ENCODE data around the gene CCDC54. TPM values are rescaled to one million over a fixed set of nuclear protein-coding genes. Genes with fewer than 3 reads are reported as not detected.

The CCDC54 gene
- total RNA-seq, 6 experiments from 2014 or later, result not detected

- no peaks in the 10 kb centered on the region for H3K36me3 Mint-ChIP-seq (ENCODE audit: low read depth)
- H3K27me3 Mint-ChIP-seq (ENCODE audit: insufficient read depth), result no peaks in the 10 kb centered on the region
- no peak for TF ChIP-seq CTCF (IDR thresholded peaks at IDR 0.05)
- no peak overlapping the region for H3K4me3 Mint-ChIP-seq
- no peaks in the 10 kb centered on the region for H3K9me3 Mint-ChIP-seq
- H3K27ac Mint-ChIP-seq, result no peak overlapping the region
- no peak for DNase-seq
- H3K4me1 Mint-ChIP-seq (ENCODE audit: low read depth), result peaks cover 44% of the 10 kb centered on the region
Observed at GRCh38 chr3:107416138-107416537, 38.9 kb downstream of the CCDC54 start.

- Mint-ChIP-seq H3K27me3 (ENCODE audit: insufficient read depth) (peaks cover 1% of the 10 kb centered on the region; the same call in 1 of the 2 replicates), H3K4me3 (no peak overlapping the region), H3K27ac (peak overlapping the region; percentile 15; the same call in 1 of the 2 replicates), H3K4me1 (ENCODE audit: low read depth) (peaks cover 44% of the 10 kb centered on the region), H3K9me3 (no peaks in the 10 kb centered on the region), H3K36me3 (ENCODE audit: low read depth) (no peaks in the 10 kb centered on the region)
- no peak for DNase-seq
- no peak for TF ChIP-seq CTCF (IDR thresholded peaks at IDR 0.05)
Observed at GRCh38 chr3:107416886-107417285, 39.6 kb downstream of the CCDC54 start.

GRCh38 chr3:107421170-107421792, 44.0 kb downstream of the CCDC54 start:
- H3K36me3 Mint-ChIP-seq (ENCODE audit: low read depth), result no peaks in the 10 kb centered on the region

DNA sequence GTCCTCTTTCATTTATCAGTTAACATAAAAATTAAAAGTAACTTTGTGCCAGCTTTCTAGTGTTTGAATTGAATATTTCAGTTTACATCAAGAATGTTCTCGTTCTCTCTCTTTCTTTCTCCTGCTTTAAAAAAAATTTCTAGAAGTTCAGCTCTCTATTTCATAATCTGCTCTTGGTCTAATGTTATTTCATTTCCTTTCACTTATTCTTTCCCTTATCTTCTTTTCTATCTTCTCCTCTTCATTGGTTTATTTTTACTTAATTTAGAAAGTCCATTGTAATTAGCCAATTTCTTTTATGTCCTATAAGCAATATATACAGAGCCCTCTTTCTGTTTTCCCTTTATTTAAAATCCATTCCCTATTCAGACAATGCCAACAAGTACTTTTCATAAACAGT, 44.6 kb downstream of the CCDC54 start:
- no peaks in the 10 kb centered on the region for H3K36me3 Mint-ChIP-seq (ENCODE audit: low read depth)
- H3K27ac Mint-ChIP-seq, result no peak overlapping the region
- peaks cover 26% of the 10 kb centered on the region for H3K4me1 Mint-ChIP-seq (ENCODE audit: low read depth)
- peaks cover 3% of the 10 kb centered on the region; the same call in 1 of the 2 replicates for H3K27me3 Mint-ChIP-seq (ENCODE audit: insufficient read depth)
- TF ChIP-seq CTCF (IDR thresholded peaks at IDR 0.05), result no peak
- H3K9me3 Mint-ChIP-seq, result no peaks in the 10 kb centered on the region
- H3K4me3 Mint-ChIP-seq, result no peak overlapping the region; the same call in 1 of the 2 replicates
- DNase-seq, result no peak

More at GRCh38 chr3:107421170-107421792, 44.0 kb downstream of the CCDC54 start:
- peak; percentile 93 for TF ChIP-seq CTCF (IDR thresholded peaks at IDR 0.05)
- no peak overlapping the region for H3K27ac Mint-ChIP-seq
- peaks cover 32% of the 10 kb centered on the region for H3K4me1 Mint-ChIP-seq (ENCODE audit: low read depth)
- DNase-seq, result peak; percentile 55
- H3K4me3 Mint-ChIP-seq, result peak overlapping the region; percentile 88
- peaks cover 3% of the 10 kb centered on the region; the same call in 1 of the 2 replicates for H3K27me3 Mint-ChIP-seq (ENCODE audit: insufficient read depth)
- H3K9me3 Mint-ChIP-seq, result no peaks in the 10 kb centered on the region

- no peak for DNase-seq
- Mint-ChIP-seq H3K4me1 (ENCODE audit: low read depth) (peaks cover 31% of the 10 kb centered on the region), H3K9me3 (no peaks in the 10 kb centered on the region), H3K27ac (no peak overlapping the region), H3K27me3 (ENCODE audit: insufficient read depth) (peaks cover 3% of the 10 kb centered on the region; the same call in 1 of the 2 replicates), H3K36me3 (ENCODE audit: low read depth) (no peaks in the 10 kb centered on the region), H3K4me3 (no peak overlapping the region)
- TF ChIP-seq CTCF (IDR thresholded peaks at IDR 0.05), result no peak
Observed at GRCh38 chr3:107425033-107425432, 47.8 kb downstream of the CCDC54 start.

Data from HFFc6 (cell line).